NCI-H2107 (cell line): ENCODE results near the gene NKX6-2.
"Not testable (repeated sequence)": the region's sequence is repeated elsewhere in the genome, so short reads cannot be mapped to it uniquely, and the experiment has no call there.

Experiments used
- DNase-seq: peaks from one replicate; lab custom pipeline; 2025; lab: John Stamatoyannopoulos, UW

Gene NKX6-2

GRCh38 chr10:132755166-132755711, 30.7 kb downstream of the NKX6-2 start:
- no peak for DNase-seq

- DNase-seq, result no peak
These were observed 31.9 kb downstream of the NKX6-2 start for GRCh38 chr10:132754071-132754470.

- no peak for DNase-seq
These were observed 32.4 kb downstream of the NKX6-2 start for GRCh38 chr10:132753596-132753995.

GRCh38 chr10:132752961-132753360, 33.0 kb downstream of the NKX6-2 start:
- no peak for DNase-seq

- DNase-seq, result no peak
These were observed 33.6 kb downstream of the NKX6-2 start for GRCh38 chr10:132752378-132752777.

GRCh38 chr10:132750936-132751335, 35.0 kb downstream of the NKX6-2 start:
- no peak for DNase-seq

GRCh38 chr10:132749371-132749795, 36.6 kb downstream of the NKX6-2 start:
- peak; percentile 41 for DNase-seq

GRCh38 chr10:132748545-132749370, 37.2 kb downstream of the NKX6-2 start:
- DNase-seq, result no peak

GRCh38 chr10:132748135-132748534, 37.8 kb downstream of the NKX6-2 start:
- DNase-seq, result no peak

GRCh38 chr10:132746801-132747625, 38.9 kb downstream of the NKX6-2 start:
- no peak for DNase-seq

- DNase-seq, result no peak
These were observed 39.6 kb downstream of the NKX6-2 start for GRCh38 chr10:132746386-132746785.

- DNase-seq, result no peak
These were observed 40.0 kb downstream of the NKX6-2 start for GRCh38 chr10:132745971-132746370.

GRCh38 chr10:132745511-132745910, 40.4 kb downstream of the NKX6-2 start:
- DNase-seq, result no peak

- no peak for DNase-seq
These were observed 41.1 kb downstream of the NKX6-2 start for GRCh38 chr10:132744839-132745238.

- DNase-seq, result no peak
These were observed 41.9 kb downstream of the NKX6-2 start for GRCh38 chr10:132743925-132744490.

- not testable (repeated sequence) for DNase-seq
These were observed 42.6 kb downstream of the NKX6-2 start for GRCh38 chr10:132743196-132743924.

- no peak for DNase-seq
These were observed 43.1 kb downstream of the NKX6-2 start for GRCh38 chr10:132742837-132743194.

GRCh38 chr10:132742167-132742836, 43.6 kb downstream of the NKX6-2 start:
- no peak for DNase-seq

GRCh38 chr10:132740588-132740987, 45.4 kb downstream of the NKX6-2 start:
- no peak for DNase-seq

GRCh38 chr10:132739225-132739613, 46.7 kb downstream of the NKX6-2 start:
- no peak for DNase-seq
